GM12891 (cell line): ENCODE results near the gene ATXN10.

Experiments
- DNase-seq: peaks from one replicate; pipeline ENCODE4 v3.0.0; 2011; ENCODE audit warnings: low spot score; ENCODE audit not compliant: insufficient read length
- FAIRE-seq: peaks from 2 replicates; lab custom pipeline; 2011; peaks lifted over from hg19 to GRCh38; lab: Jason Lieb, UNC
- PAX5 ChIP-seq: IDR thresholded peaks from 2 replicates; pipeline ENCODE4 v1.6.1; 2011; ENCODE audit warnings: low read length, moderate library complexity, mild to moderate bottlenecking; ENCODE audit not compliant: insufficient read depth, severe bottlenecking
- POLR2A ChIP-seq: IDR thresholded peaks from 2 replicates; pipeline ENCODE4 v1.6.1; 2011; ENCODE audit warnings: low read depth, low read length, control low read depth
- POLR2AphosphoS5 ChIP-seq: IDR thresholded peaks from 2 replicates; pipeline ENCODE4 v1.6.1; 2011; ENCODE audit warnings: low read depth, low read length, control low read depth
- POU2F2 ChIP-seq: IDR thresholded peaks from 2 replicates; pipeline ENCODE4 v1.6.1; 2011; ENCODE audit warnings: low read depth, mild to moderate bottlenecking, control low read depth, low read length, moderate library complexity
- SPI1 ChIP-seq: IDR thresholded peaks from 2 replicates; pipeline ENCODE4 v1.6.1; 2011; ENCODE audit warnings: low read depth, low read length, control low read depth
- TAF1 ChIP-seq: IDR thresholded peaks from 2 replicates; pipeline ENCODE4 v1.6.1; 2011; ENCODE audit warnings: low read depth, low read length, control low read depth

The ATXN10 gene

GRCh38 chr22:45859231-45860161 is 187.9 kb downstream of the ATXN10 start:
- TF ChIP-seq POU2F2 (no peak), SPI1 (no peak), POLR2AphosphoS5 (no peak), POLR2A (no peak), TAF1 (no peak)
- FAIRE-seq (no peak), DNase-seq (no peak)

GRCh38 chr22:45860201-45860600 is 188.6 kb downstream of the ATXN10 start:
- no peak for FAIRE-seq
- TF ChIP-seq POLR2A (no peak), SPI1 (no peak), TAF1 (no peak)
- DNase-seq, result no peak

GRCh38 chr22:45861259-45861658 is 189.6 kb downstream of the ATXN10 start:
- TF ChIP-seq PAX5, result no peak
- TF ChIP-seq POLR2A, result no peak
- no peak for TF ChIP-seq POU2F2
- no peak for TF ChIP-seq SPI1
- TF ChIP-seq TAF1, result no peak
- no peak for TF ChIP-seq POLR2AphosphoS5
- DNase-seq (no peak), FAIRE-seq (no peak)

GRCh38 chr22:45863981-45864751 is 192.5 kb downstream of the ATXN10 start:
- FAIRE-seq (peak; percentile 86), DNase-seq (peak; percentile 74)
- TF ChIP-seq POLR2A (no peak), SPI1 (no peak), POLR2AphosphoS5 (no peak), POU2F2 (no peak), PAX5 (no peak)

GRCh38 chr22:45864959-45865476 is 193.4 kb downstream of the ATXN10 start:
- FAIRE-seq (no peak), DNase-seq (no peak)
- no peak for TF ChIP-seq TAF1
- TF ChIP-seq POLR2AphosphoS5, result no peak
- no peak for TF ChIP-seq POLR2A
- no peak for TF ChIP-seq SPI1
- TF ChIP-seq PAX5, result no peak
- TF ChIP-seq POU2F2, result no peak

GRCh38 chr22:45865561-45866125 is 194.0 kb downstream of the ATXN10 start:
- DNase-seq (no peak), FAIRE-seq (no peak)
- TF ChIP-seq TAF1 (no peak), SPI1 (no peak), POLR2A (no peak), POU2F2 (no peak), POLR2AphosphoS5 (no peak), PAX5 (no peak)

GRCh38 chr22:45866126-45866645 is 194.6 kb downstream of the ATXN10 start:
- DNase-seq (no peak), FAIRE-seq (no peak)
- TF ChIP-seq PAX5, result no peak
- no peak for TF ChIP-seq POLR2A
- no peak for TF ChIP-seq POU2F2
- TF ChIP-seq SPI1, result no peak
- TF ChIP-seq TAF1, result no peak
- no peak for TF ChIP-seq POLR2AphosphoS5

GRCh38 chr22:45866646-45867117 is 195.0 kb downstream of the ATXN10 start:
- FAIRE-seq (no peak), DNase-seq (no peak)
- no peak for TF ChIP-seq PAX5

GRCh38 chr22:45867118-45867905 is 195.7 kb downstream of the ATXN10 start:
- DNase-seq (no peak), FAIRE-seq (no peak)

More at GRCh38 chr22:45867118-45867905, 195.7 kb downstream of the ATXN10 start:
- TF ChIP-seq POLR2A (no peak), PAX5 (no peak), TAF1 (no peak), POLR2AphosphoS5 (no peak), POU2F2 (no peak), SPI1 (no peak)
